M059J (cell line): Measurements from ENCODE around the gene CXCL3. TPM values are rescaled to one million over a fixed set of nuclear protein-coding genes. Genes with fewer than 3 reads are reported as not detected.

Source experiments
- DNase-seq: peaks from one replicate; pipeline ENCODE4 v3.0.0-alpha.2; 2012; ENCODE audit warnings: low read depth
- total RNA-seq: library from RNA; depleted of rRNA; stranded (reverse); fragments of >200 nt; shearing (Covaris generic); gene quantifications from 2 replicates; pipeline ENCODE4 v1.2.3, GENCODE V29; 2014; rRNA removed

CXCL3 gene
- total RNA-seq, 1 experiment from 2014 or later = 0.81 TPM

GRCh38 chr4:74014332-74014731 lies 24.2 kb downstream of the CXCL3 start:
- no peak for DNase-seq

- no peak for DNase-seq
Observed at GRCh38 chr4:74013264-74013663, 25.2 kb downstream of the CXCL3 start.

- no peak for DNase-seq
Observed at GRCh38 chr4:74012130-74012529, 26.4 kb downstream of the CXCL3 start.

- DNase-seq = no peak
Observed at GRCh38 chr4:74009307-74009706, 29.2 kb downstream of the CXCL3 start.

- DNase-seq = peak; percentile 56
Observed at GRCh38 chr4:74006009-74006476, 32.4 kb downstream of the CXCL3 start.

GRCh38 chr4:74005528-74005927 lies 33.0 kb downstream of the CXCL3 start:
- DNase-seq = peak; percentile 15

- no peak for DNase-seq
Observed at GRCh38 chr4:74004668-74005067, 33.8 kb downstream of the CXCL3 start.

- DNase-seq = no peak
Observed at GRCh38 chr4:74000301-74000700, 38.2 kb downstream of the CXCL3 start.

- DNase-seq = peak; percentile 48
Observed at GRCh38 chr4:73998040-73999011, 40.2 kb downstream of the CXCL3 start, which contains the start of gene CXCL5. Gene CXCL5 (minus strand): TSS chr4:73998677. CDS start chr4:73998581, 96 bp downstream.

GRCh38 chr4:73992050-73992449 lies 46.4 kb downstream of the CXCL3 start:
- DNase-seq = no peak

- no peak for DNase-seq
Observed at GRCh38 chr4:73991742-73992000, 46.8 kb downstream of the CXCL3 start.

GRCh38 chr4:73990988-73991741 lies 47.3 kb downstream of the CXCL3 start:
- no peak for DNase-seq

- DNase-seq = no peak
Observed at GRCh38 chr4:73989928-73990327, 48.6 kb downstream of the CXCL3 start.

GRCh38 chr4:73989031-73989430 lies 49.5 kb downstream of the CXCL3 start:
- DNase-seq = no peak

GRCh38 chr4:73988061-73988460 lies 50.4 kb downstream of the CXCL3 start, which contains the start of gene PPBP:
Gene PPBP (minus strand): TSS chr4:73988190. CDS start chr4:73988103, 87 bp downstream.
- DNase-seq = no peak

Other genes starting within 250 kb of the CXCL3 start
- 0.15 TPM in 2 replicates for gene CXCL6, start 202.0 kb downstream of the CXCL3 start, total RNA-seq
- gene PF4V1, start 185.4 kb downstream of the CXCL3 start, total RNA-seq = not detected in 2 replicates
- gene CXCL1, start 169.3 kb downstream of the CXCL3 start, total RNA-seq = 5.7 and 5.8 TPM in 2 replicates
- not detected in 2 replicates for gene PF4, start 56.7 kb downstream of the CXCL3 start, total RNA-seq
- gene PPBP, start 50.5 kb downstream of the CXCL3 start, total RNA-seq = not detected in 2 replicates
- gene CXCL5, start 40.0 kb downstream of the CXCL3 start, total RNA-seq = 0.62 and 0.74 TPM in 2 replicates
- not detected in 2 replicates for gene CXCL2, start 60.5 kb upstream of the CXCL3 start, total RNA-seq
- 4.4 and 8.9 TPM in 2 replicates for gene MTHFD2L, start 119.4 kb upstream of the CXCL3 start, total RNA-seq